Measurements from ENCODE around the gene MTMR11. TPM values are rescaled to one million over a fixed set of nuclear protein-coding genes. Genes with fewer than 3 reads are reported as not detected.
A peak's percentile ranks its signal among the peaks of the same experiment; 100 is the strongest.
"Not testable (repeated sequence)": the region's sequence is repeated elsewhere in the genome, so short reads cannot be mapped to it uniquely, and the experiment has no call there.

MTMR11 gene
- total RNA-seq, 2 donors from 2014 or later, result 4.7 to 6.6 TPM

- Histone ChIP-seq H3K9me3 (ENCODE audit: control insufficient read depth, low read length) (no peaks in the 10 kb centered on the region), H3K36me3 (ENCODE audit: control insufficient read depth, insufficient read depth, low read length) (no peaks in the 10 kb centered on the region), H3K27me3 (ENCODE audit: control insufficient read depth, insufficient read depth, low read length, poor library complexity, severe bottlenecking) (no peaks in the 10 kb centered on the region), H3K27ac (ENCODE audit: low read depth, low read length) (peak overlapping the region; percentile 98), H3K4me3 (ENCODE audit: low read length) (peak overlapping the region; percentile 89), H3K9ac (ENCODE audit: extremely low read depth, low read length, poor library complexity, severe bottlenecking) (peak overlapping the region; percentile 84), H3K4me1 (ENCODE audit: control insufficient read depth, insufficient read depth, low read length) (no peaks in the 10 kb centered on the region)
- 1 to 2% methylated on average over 26 to 28 of the region's 28 CpGs for WGBS, 2 experiments (ENCODE audit: insufficient coverage in 1 of 2, insufficient read length in 1 of 2)
- Mint-ChIP-seq H3K27me3 (ENCODE audit: insufficient read depth) (no peaks in the 10 kb centered on the region), H3K36me3 (ENCODE audit: low read depth) (no peaks in the 10 kb centered on the region), H3K27ac (no peak overlapping the region), H3K4me1 (no peaks in the 10 kb centered on the region), H3K4me3 (no peak overlapping the region), H3K9me3 (no peaks in the 10 kb centered on the region)
- TF ChIP-seq CTCF (conservative IDR thresholded peaks at IDR 0.05), result peak; percentile 74
- peak; percentile 96 for DNase-seq
These were observed 48.3 kb downstream of the MTMR11 start for GRCh38 chr1:149888247-149888998.

GRCh38 chr1:149887456-149888246 lies 49.0 kb downstream of the MTMR11 start:
- no peaks in the 10 kb centered on the region for H3K9me3 Mint-ChIP-seq
- peak; percentile 90 for DNase-seq
- H3K27ac Mint-ChIP-seq, result no peak overlapping the region
- no peaks in the 10 kb centered on the region for H3K4me1 ChIP-seq (ENCODE audit: control insufficient read depth, insufficient read depth, low read length)
- no peaks in the 10 kb centered on the region for H3K9me3 ChIP-seq (ENCODE audit: control insufficient read depth, low read length)
- peak overlapping the region; percentile 98 for H3K27ac ChIP-seq (ENCODE audit: low read depth, low read length)
- peak overlapping the region; percentile 84 for H3K9ac ChIP-seq (ENCODE audit: extremely low read depth, low read length, poor library complexity, severe bottlenecking)
- no peaks in the 10 kb centered on the region for H3K4me1 Mint-ChIP-seq
- WGBS, 2 experiments (ENCODE audit: insufficient coverage in 1 of 2, insufficient read length in 1 of 2), result 0% methylated on average over 41 to 46 of the region's 46 CpGs
- H3K27me3 ChIP-seq (ENCODE audit: control insufficient read depth, insufficient read depth, low read length, poor library complexity, severe bottlenecking), result no peaks in the 10 kb centered on the region
- TF ChIP-seq CTCF (conservative IDR thresholded peaks at IDR 0.05), result no peak
- no peaks in the 10 kb centered on the region for H3K36me3 Mint-ChIP-seq (ENCODE audit: low read depth)
- H3K36me3 ChIP-seq (ENCODE audit: control insufficient read depth, insufficient read depth, low read length), result no peaks in the 10 kb centered on the region
- H3K4me3 ChIP-seq (ENCODE audit: low read length), result peak overlapping the region; percentile 89
- no peak overlapping the region for H3K4me3 Mint-ChIP-seq
- no peaks in the 10 kb centered on the region for H3K27me3 Mint-ChIP-seq (ENCODE audit: insufficient read depth)

DNA sequence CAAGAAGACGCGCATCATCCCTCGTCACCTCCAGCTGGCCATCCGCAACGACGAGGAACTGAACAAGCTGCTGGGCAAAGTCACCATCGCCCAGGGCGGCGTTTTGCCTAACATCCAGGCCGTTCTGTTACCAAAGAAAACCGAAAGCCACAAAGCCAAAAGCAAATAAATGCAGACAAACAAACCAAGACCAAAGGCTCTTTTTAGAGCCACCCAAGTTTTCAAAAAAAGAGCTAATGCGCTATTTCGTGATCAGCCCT lies 49.6 kb downstream of the MTMR11 start:
- not testable (repeated sequence) for H3K4me3 Mint-ChIP-seq; H3K36me3 ChIP-seq (ENCODE audit: control insufficient read depth, insufficient read depth, low read length); H3K9me3 Mint-ChIP-seq; H3K36me3 Mint-ChIP-seq (ENCODE audit: low read depth); DNase-seq; H3K4me1 ChIP-seq (ENCODE audit: control insufficient read depth, insufficient read depth, low read length); H3K27me3 Mint-ChIP-seq (ENCODE audit: insufficient read depth); H3K9me3 ChIP-seq (ENCODE audit: control insufficient read depth, low read length); H3K27me3 ChIP-seq (ENCODE audit: control insufficient read depth, insufficient read depth, low read length, poor library complexity, severe bottlenecking); H3K4me1 Mint-ChIP-seq; H3K27ac Mint-ChIP-seq
- WGBS, 2 experiments (ENCODE audit: insufficient coverage in 1 of 2, insufficient read length in 1 of 2), result 0% methylated on average over 2 to 13 of the region's 13 CpGs
- peak overlapping the region; percentile 98 for H3K27ac ChIP-seq (ENCODE audit: low read depth, low read length)
- H3K9ac ChIP-seq (ENCODE audit: extremely low read depth, low read length, poor library complexity, severe bottlenecking), result peak overlapping the region; percentile 84
- H3K4me3 ChIP-seq (ENCODE audit: low read length), result peak overlapping the region; percentile 89
